Measurements from ENCODE around the gene ERP29.

The ERP29 gene

GRCh38 chr12:112010415-112011344 is 2.5 kb upstream of the ERP29 start:
- no peak overlapping the region for H3K4me3 Mint-ChIP-seq
- H3K27me3 Mint-ChIP-seq = no peaks in the 10 kb centered on the region
- peaks cover 51% of the 10 kb centered on the region for H3K4me1 Mint-ChIP-seq (ENCODE audit: low read depth)
- peak overlapping the region; percentile 98 for H3K27ac Mint-ChIP-seq
- no peaks in the 10 kb centered on the region for H3K9me3 Mint-ChIP-seq
- intact Hi-C loops (cut with micrococcal nuclease) = loop anchor here (5.0 to 10.0 kb wide), 2 partner anchors 63 to 374 kb away; partner anchors contain the start of gene HECTD4
- peaks cover 52% of the 10 kb centered on the region for H3K36me3 Mint-ChIP-seq (ENCODE audit: low read depth)

- peaks cover 63% of the 10 kb centered on the region for H3K36me3 Mint-ChIP-seq (ENCODE audit: low read depth)
- no peaks in the 10 kb centered on the region for H3K27me3 Mint-ChIP-seq
- no peaks in the 10 kb centered on the region for H3K9me3 Mint-ChIP-seq
- H3K4me1 Mint-ChIP-seq (ENCODE audit: low read depth) = peaks cover 49% of the 10 kb centered on the region
- H3K27ac Mint-ChIP-seq = peak overlapping the region; percentile 98
- H3K4me3 Mint-ChIP-seq = peak overlapping the region; percentile 95
- intact Hi-C loops (cut with micrococcal nuclease) = loop anchor here (2.0 to 10.0 kb wide), 3 partner anchors 64 to 373 kb away; partner anchors contain the start of genes HECTD4 and TRAFD1
Measured at GRCh38 chr12:112011685-112012084, 1.5 kb upstream of the ERP29 start.

GRCh38 chr12:112013601-112014402 is 576 bp downstream of the ERP29 start:
- Mint-ChIP-seq H3K9me3 (no peaks in the 10 kb centered on the region), H3K36me3 (ENCODE audit: low read depth) (peaks cover 82% of the 10 kb centered on the region), H3K4me3 (peak overlapping the region; percentile 95), H3K27me3 (no peaks in the 10 kb centered on the region), H3K4me1 (ENCODE audit: low read depth) (peaks cover 64% of the 10 kb centered on the region), H3K27ac (peak overlapping the region; percentile 98)
- intact Hi-C loops (cut with micrococcal nuclease) = loop anchor here (2.0 to 10.0 kb wide), 3 partner anchors 67 to 371 kb away; partner anchors contain the start of genes HECTD4 and TRAFD1

DNA sequence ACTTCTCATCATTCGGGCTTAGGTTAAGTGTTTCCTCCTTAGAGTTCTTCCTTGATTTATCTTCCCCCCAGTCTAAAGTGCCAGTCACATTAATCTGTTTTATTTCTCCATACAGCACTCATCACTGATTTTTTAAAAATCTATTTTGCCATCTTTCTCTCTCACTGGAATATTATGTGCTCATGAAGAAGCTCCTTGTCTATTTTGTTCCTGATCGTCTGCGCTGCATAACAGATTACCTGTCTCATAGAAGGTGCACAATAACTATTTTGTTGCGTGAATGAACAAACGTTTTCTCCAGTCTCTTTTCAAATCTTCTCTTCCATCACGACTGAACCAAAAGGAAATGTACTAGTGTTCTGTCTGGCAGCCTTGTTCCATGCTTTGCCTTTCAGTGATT is 2.7 kb downstream of the ERP29 start:
- Mint-ChIP-seq H3K27ac (no peak overlapping the region), H3K4me3 (peak overlapping the region; percentile 18), H3K36me3 (ENCODE audit: low read depth) (peaks cover 94% of the 10 kb centered on the region), H3K27me3 (no peaks in the 10 kb centered on the region), H3K9me3 (no peaks in the 10 kb centered on the region), H3K4me1 (ENCODE audit: low read depth) (peaks cover 63% of the 10 kb centered on the region)
- intact Hi-C loops (cut with micrococcal nuclease) = loop anchor here (10.0 kb wide), 1 partner anchor 369 kb away; the partner anchor contains the start of gene HECTD4

DNA sequence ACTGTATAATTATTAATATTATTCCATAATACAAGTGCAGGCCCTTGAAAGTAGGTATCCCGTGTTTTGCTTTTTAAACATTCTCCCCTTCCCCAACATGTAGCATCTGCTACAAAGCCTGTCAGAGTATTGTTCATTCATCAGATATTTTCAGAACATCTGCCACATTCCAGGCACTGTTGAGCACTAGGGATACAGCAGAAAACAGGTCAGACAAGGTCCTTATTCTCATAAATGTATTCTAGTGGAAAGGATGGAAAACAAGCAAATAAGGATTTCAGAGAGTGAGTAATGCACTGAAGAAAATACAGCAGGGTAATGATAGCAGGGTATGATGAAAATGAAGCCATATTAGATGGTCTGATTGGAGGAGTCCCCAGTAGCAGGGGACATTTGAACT is 3.8 kb downstream of the ERP29 start:
- intact Hi-C loops (cut with micrococcal nuclease) = loop anchor here (10.0 kb wide), 1 partner anchor 368 kb away; the partner anchor contains the start of gene HECTD4
- Mint-ChIP-seq H3K9me3 (no peaks in the 10 kb centered on the region), H3K36me3 (ENCODE audit: low read depth) (peaks cover 95% of the 10 kb centered on the region), H3K27ac (no peak overlapping the region), H3K4me1 (ENCODE audit: low read depth) (peaks cover 52% of the 10 kb centered on the region), H3K27me3 (no peaks in the 10 kb centered on the region), H3K4me3 (no peak overlapping the region)

GRCh38 chr12:112018571-112019237 is 5.5 kb downstream of the ERP29 start:
- intact Hi-C loops (cut with micrococcal nuclease) = loop anchor here (10.0 kb wide), 1 partner anchor 366 kb away; the partner anchor contains the start of gene HECTD4
- Mint-ChIP-seq H3K27ac (no peak overlapping the region), H3K4me3 (no peak overlapping the region), H3K9me3 (no peaks in the 10 kb centered on the region), H3K27me3 (no peaks in the 10 kb centered on the region), H3K36me3 (ENCODE audit: low read depth) (peaks cover 95% of the 10 kb centered on the region), H3K4me1 (ENCODE audit: low read depth) (peaks cover 43% of the 10 kb centered on the region)

DNA sequence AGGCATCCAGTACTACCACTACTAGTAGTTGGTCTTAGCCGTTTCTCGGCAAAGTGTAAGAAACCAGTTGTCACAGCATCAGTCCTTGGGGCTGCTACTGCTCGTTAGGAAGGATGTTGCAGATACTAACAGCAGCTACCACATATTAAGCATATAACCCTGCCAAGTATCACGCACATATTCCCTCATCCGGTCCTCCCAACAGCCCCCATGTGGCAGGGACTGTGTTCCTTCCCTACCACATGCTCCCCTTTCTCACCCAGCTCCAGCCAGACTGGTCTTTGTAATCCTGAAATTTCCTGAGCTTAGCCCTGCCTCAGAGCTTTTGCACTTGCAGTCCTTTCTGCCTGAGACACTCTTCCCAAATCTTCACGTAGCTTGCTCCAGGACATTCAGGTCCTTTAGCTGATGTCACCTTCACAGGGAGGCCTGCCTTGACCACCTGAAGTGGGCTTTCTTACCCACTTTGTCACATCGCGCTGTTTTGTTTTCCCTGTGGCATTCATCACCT is 7.8 kb downstream of the ERP29 start:
- H3K27me3 Mint-ChIP-seq = no peaks in the 10 kb centered on the region
- peaks cover 35% of the 10 kb centered on the region for H3K4me1 Mint-ChIP-seq (ENCODE audit: low read depth)
- no peak overlapping the region for H3K4me3 Mint-ChIP-seq
- no peaks in the 10 kb centered on the region for H3K9me3 Mint-ChIP-seq
- intact Hi-C loops (cut with micrococcal nuclease) = loop anchor here (10.0 kb wide), 1 partner anchor 196 kb away; no protein-coding TSS in a partner anchor
- peaks cover 97% of the 10 kb centered on the region for H3K36me3 Mint-ChIP-seq (ENCODE audit: low read depth)
- no peak overlapping the region for H3K27ac Mint-ChIP-seq

DNA sequence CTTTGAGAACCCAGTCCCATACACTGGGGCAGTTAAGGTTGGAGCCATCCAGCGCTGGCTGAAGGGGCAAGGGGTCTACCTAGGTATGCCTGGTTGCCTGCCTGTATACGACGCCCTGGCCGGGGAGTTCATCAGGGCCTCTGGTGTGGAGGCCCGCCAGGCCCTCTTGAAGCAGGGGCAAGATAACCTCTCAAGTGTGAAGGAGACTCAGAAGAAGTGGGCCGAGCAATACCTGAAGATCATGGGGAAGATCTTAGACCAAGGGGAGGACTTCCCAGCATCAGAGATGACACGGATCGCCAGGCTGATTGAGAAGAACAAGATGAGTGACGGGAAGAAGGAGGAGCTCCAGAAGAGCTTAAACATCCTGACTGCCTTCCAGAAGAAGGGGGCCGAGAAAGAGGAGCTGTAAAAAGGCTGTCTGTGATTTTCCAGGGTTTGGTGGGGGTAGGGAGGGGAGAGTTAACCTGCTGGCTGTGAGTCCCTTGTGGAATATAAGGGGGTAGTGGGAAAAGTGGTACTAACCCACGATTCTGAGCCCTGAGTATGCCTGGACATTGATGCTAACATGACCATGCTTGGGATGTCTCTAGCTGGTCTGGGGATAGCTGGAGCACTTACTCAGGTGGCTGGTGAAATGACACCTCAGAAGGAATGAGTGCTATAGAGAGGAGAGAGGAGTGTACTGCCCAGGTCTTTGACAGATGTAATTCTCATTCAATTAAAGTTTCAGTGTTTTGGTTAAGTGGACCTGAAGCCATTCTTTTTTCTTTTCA is 9.2 kb downstream of the ERP29 start:
- Mint-ChIP-seq H3K27me3 (no peaks in the 10 kb centered on the region), H3K27ac (no peak overlapping the region), H3K4me1 (ENCODE audit: low read depth) (peaks cover 29% of the 10 kb centered on the region), H3K9me3 (no peaks in the 10 kb centered on the region), H3K4me3 (no peak overlapping the region), H3K36me3 (ENCODE audit: low read depth) (peaks cover 91% of the 10 kb centered on the region)
- intact Hi-C loops (cut with micrococcal nuclease) = loop anchor here (10.0 kb wide), 1 partner anchor 198 kb away; no protein-coding TSS in a partner anchor

- no peaks in the 10 kb centered on the region for H3K27me3 Mint-ChIP-seq
- no peaks in the 10 kb centered on the region for H3K9me3 Mint-ChIP-seq
- no peak overlapping the region for H3K4me3 Mint-ChIP-seq
- H3K27ac Mint-ChIP-seq = no peak overlapping the region
- peaks cover 92% of the 10 kb centered on the region for H3K36me3 Mint-ChIP-seq (ENCODE audit: low read depth)
- intact Hi-C loops (cut with micrococcal nuclease) = loop anchor here (10.0 kb wide), 1 partner anchor 199 kb away; no protein-coding TSS in a partner anchor
- H3K4me1 Mint-ChIP-seq (ENCODE audit: low read depth) = peaks cover 24% of the 10 kb centered on the region
Measured at GRCh38 chr12:112023759-112024396, 10.7 kb downstream of the ERP29 start.

DNA sequence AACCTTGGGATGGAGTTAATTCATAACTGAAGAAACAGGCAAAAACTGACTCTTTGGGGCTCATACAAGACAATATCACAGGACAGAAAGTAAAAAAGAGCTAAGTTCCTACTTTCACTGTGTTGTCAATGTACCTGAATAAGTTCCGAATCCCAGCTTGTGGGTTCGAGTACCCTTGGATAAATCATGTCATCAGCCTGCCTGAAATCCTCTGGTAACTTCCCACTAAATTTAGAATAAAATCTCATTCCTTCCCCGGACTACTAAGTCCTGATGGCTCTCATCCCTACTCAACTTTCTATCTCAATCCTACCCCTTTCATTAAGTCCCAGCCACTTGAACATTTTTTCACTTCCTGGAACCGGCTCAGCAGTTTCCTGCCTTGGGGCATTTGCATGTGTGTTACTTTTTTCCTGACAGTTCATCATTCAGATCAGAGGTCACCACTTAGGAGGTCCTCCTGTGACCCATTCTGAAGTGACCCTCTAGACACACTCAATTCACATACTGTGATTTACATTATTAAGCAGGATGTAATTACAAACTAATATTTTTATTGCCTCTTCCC is 12.7 kb downstream of the ERP29 start:
- H3K4me3 Mint-ChIP-seq = no peak overlapping the region
- peaks cover 84% of the 10 kb centered on the region for H3K36me3 Mint-ChIP-seq (ENCODE audit: low read depth)
- intact Hi-C loops (cut with micrococcal nuclease) = loop anchor here (5.0 to 10.0 kb wide), 2 partner anchors 79 to 201 kb away; no protein-coding TSS in a partner anchor
- no peaks in the 10 kb centered on the region for H3K9me3 Mint-ChIP-seq
- H3K27ac Mint-ChIP-seq = peak overlapping the region; percentile 81
- no peaks in the 10 kb centered on the region for H3K27me3 Mint-ChIP-seq
- peaks cover 25% of the 10 kb centered on the region for H3K4me1 Mint-ChIP-seq (ENCODE audit: low read depth)

- Mint-ChIP-seq H3K4me3 (no peak overlapping the region), H3K9me3 (no peaks in the 10 kb centered on the region), H3K27ac (no peak overlapping the region), H3K4me1 (ENCODE audit: low read depth) (peaks cover 25% of the 10 kb centered on the region), H3K27me3 (no peaks in the 10 kb centered on the region), H3K36me3 (ENCODE audit: low read depth) (peaks cover 84% of the 10 kb centered on the region)
- intact Hi-C loops (cut with micrococcal nuclease) = loop anchor here (5.0 to 10.0 kb wide), 2 partner anchors 82 to 204 kb away; no protein-coding TSS in a partner anchor
Measured at GRCh38 chr12:112029301-112029700, 16.1 kb downstream of the ERP29 start.

DNA sequence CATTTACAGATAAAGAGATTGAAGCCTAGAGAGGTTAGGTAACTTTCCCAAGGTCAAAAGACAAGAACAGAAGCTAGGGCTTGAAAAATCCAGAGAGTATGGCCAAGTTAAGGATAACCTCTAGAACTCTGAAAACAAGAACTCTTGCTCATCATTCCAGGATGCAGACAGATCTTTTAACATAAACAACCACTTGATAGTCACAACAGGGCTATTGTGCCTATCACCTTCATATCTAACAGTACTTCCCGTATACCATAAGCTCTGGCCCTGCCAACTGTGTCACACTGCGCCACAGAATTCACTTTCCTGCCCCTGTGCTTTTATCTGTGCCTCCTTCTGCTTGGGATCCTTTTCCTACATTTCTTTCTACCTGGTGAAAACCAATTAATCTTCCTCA is 18.2 kb downstream of the ERP29 start:
- no peaks in the 10 kb centered on the region for H3K9me3 Mint-ChIP-seq
- H3K36me3 Mint-ChIP-seq (ENCODE audit: low read depth) = peaks cover 86% of the 10 kb centered on the region
- no peak overlapping the region for H3K4me3 Mint-ChIP-seq
- peak overlapping the region; percentile 11 for H3K27ac Mint-ChIP-seq
- intact Hi-C loops (cut with micrococcal nuclease) = no loop called here
- peaks cover 16% of the 10 kb centered on the region for H3K4me1 Mint-ChIP-seq (ENCODE audit: low read depth)
- H3K27me3 Mint-ChIP-seq = no peaks in the 10 kb centered on the region

All from dendritic cell treated with granulocyte-macrophage colony-stimulating factor and Interleukin-4, amounts not matched to agents 40 ng/mL and 50 ng/mL, for 4 days (primary cell).